HG03460 (cell line): ENCODE results near the gene FMNL2.

Experiments used
- ATAC-seq: cut with Tn5 transposase; IDR thresholded peaks from one replicate; pipeline ENCODE4 v1.9.1; 2021; ENCODE audit not compliant: unreplicated experiment

FMNL2 gene

DNA sequence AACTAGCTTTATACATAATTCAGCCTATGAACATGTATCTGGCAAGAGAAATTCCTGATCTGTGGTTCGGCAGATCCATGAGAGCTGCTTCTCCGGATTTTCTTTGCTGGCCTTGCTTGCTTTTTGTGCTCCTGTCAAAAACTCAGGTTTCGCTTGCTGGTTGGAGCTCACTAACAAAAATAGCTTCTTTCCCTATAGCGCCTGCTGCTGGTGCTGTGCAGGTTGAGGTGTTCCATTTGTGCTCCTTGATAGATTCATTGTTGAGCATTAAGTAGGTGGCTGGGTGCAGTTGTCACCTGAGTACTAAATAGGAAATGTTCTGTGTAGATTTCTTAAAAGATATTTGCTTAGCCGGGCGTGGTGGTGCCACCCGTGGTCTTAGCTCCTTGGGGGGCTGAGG, 234.2 kb downstream of the FMNL2 start:
- no peak for ATAC-seq

DNA sequence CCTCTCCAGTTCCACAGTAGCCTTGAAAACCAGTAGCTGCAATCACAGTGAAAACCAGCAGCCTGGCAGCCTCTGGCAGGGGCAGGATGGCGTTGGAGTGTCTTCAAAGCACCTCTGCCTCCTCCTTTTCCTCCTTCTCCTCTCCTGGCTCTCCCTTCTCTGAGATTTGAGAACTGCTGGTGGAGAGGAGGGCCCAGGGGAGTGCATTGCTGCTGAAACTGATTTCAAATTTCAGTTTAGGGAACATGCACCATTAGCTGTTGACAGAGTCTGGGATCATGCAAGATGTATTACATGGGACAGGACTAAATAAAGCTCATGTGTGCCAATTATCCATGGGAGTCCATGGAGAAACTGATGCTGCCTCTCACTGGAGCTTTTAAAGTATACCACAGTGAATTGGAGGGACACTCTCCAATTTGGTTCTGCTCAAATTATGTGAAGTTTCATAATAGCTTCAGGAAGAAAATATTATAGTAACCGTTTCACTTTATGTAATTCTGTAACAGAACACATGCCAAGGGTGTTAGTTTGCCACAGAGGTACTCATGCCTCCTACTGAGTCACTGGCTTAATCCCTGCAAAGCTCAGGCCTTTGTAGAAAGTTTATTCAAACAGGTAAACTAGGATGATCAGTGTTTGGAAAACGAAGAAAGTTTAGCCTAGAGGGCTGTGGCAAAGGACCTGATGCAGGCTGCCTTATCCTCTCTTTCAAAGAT, 236.2 kb downstream of the FMNL2 start:
- no peak for ATAC-seq

DNA sequence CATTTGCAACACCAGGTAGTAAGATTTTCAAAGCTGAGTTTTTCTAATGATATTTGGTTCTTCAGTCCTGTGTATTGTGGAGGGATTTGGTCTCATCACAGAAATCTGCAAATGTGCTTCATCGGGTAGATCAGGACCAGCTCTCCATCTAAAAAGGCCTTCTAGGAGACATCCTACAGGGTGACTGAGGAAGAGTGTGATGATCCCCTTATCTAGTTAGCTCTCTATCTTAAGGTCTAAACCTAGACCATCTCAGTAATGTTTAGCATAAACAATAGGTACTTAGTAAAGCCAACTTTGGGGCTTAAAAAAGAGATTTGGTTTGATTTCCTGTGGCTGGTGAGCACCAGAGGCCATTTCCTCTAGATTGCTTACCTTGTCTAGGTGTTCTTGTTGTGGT, 237.1 kb downstream of the FMNL2 start:
- ATAC-seq: no peak

DNA sequence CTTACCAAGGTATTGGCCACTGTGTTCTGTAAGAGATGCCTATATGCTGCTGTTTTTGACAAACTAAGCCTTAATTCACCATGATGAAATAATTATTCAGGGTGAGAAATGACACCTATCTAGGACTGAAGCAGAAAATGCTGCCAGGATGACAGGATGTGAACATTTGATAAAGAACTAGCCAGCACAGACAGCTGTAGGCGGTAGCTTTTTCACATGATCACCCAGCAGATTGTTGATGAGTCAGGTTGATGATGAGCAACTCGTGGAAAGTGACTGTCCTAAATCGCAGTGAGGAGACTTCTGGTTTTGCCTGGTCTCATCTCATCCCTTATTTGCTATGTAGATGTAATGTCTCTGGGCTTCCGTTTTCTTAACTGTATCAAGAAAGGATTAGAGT, 238.2 kb downstream of the FMNL2 start:
- ATAC-seq: peak; percentile 88

DNA sequence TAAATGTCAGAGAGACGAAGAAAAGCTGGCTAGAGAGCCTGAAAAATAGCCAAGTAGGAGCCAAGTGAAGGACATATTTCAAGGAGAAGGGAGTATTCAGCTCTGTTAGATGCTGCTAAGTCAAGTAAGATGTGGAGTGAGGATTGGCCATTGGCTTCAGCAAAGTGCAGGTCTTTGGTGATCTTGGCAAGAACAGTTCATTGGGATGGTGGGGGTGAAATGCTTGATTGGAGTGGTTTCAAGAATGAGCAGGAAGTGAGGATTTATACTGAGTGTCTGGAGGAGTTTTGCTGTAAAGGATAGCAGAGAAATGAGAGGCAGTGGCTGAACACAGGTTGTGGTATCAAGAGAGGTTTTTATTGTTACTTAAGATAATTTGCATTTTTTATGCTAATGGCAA, 242.6 kb downstream of the FMNL2 start:
- ATAC-seq: no peak

DNA sequence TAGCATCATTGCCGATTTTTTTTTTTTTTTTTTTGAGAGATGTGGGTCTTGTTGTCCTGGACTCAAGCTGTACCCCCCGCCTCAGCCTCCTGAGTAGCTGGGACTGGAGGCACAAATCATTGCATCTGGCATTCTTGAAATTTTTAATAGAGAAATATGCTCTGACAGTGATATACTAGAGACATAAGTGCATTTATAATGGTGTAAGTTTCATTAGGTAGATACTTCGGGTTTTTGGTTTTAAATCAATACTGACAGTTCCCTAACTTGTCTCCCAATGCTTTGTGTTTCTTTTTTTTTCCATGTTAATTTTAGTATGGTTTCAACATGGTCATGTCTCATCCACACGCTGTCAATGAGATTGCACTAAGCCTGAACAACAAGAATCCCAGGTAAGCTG, 243.6 kb downstream of the FMNL2 start:
- ATAC-seq: no peak

DNA sequence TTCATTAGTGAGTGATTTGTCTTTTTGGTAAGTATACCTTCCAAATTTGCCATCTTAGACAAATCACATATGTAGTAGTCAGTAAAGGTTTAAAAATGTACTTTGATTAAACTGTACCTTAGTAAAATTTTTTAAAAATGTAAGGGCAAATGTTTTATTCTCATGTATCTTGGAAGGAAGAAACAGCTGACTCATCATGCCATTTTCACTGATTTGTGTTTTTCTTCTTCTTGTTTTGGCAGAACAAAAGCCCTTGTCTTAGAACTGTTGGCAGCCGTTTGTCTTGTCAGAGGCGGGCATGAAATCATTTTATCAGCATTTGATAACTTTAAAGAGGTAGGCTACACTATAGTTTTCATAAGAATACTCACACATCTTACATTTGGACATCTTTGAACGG, 245.7 kb downstream of the FMNL2 start:
- ATAC-seq: no peak

DNA sequence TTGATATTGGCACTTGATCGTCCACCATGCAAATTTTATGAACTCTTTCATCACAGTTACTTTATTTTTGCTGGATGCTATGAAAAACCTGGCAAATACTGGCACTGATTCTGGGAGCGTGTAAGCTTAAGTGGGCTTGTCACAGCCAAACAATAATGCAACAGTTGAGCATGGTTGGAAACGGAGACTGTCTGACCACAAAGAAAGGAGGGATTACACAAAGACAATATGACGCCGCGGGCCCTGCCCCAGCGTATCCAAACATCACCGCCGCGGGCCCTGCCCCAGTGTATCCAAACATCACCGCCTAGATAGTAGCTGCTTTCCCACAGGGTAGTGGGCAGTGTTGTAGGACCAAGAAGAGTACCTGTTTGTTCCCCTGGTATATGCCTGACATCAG, 246.4 kb downstream of the FMNL2 start:
- no peak for ATAC-seq

DNA sequence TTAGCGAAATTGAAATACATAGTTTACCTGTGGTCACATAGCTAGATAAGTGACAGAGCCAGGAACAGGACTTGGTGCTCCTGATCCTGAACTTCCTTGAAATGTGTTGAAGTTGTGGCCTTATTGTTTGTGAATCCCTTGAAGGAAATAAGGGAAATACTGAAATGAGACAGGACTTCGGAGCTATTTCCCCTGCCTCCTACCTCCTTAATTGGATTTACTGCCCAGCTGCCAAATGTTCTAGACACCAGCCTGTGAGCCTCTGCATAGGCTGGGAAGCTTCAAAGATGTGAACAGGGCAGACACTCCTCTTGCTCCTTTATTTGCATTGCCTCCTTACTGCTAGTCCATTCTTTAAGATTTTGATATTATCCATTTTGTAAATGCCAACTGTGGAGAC, 247.1 kb downstream of the FMNL2 start:
- no peak for ATAC-seq

DNA sequence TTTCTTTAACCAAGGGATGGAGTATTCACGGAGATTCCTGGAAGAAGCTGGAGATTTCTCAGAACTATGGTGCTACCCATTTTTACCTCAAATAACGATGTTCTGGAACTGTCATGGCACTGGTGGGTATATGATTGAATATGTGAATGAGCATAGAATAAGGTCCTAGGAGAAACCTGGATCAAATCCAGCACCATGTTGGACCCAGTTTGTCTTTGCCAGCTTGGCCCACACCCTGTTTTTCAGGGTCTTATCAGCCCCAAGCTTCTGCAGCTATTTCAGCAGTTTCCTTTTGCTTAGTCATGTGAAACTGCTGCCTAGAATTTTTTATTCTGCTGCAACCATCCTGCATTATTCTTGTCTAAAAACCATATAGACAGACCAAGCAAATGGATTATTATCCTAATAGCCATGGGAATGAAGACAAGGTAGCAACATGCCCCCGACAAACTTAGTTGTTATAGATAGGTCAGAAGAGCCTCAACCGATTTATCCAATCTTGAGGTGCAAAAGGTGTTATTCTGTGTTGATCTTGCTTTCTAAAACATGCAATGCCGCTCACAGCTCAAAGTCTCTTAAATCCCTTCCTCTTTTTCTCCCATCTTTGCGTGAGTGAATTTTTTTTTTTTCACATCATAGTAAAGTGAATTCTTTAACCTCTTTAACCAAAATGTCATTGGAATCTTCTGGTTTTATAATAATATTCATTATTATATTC, 248.7 kb downstream of the FMNL2 start:
- ATAC-seq: no peak

DNA sequence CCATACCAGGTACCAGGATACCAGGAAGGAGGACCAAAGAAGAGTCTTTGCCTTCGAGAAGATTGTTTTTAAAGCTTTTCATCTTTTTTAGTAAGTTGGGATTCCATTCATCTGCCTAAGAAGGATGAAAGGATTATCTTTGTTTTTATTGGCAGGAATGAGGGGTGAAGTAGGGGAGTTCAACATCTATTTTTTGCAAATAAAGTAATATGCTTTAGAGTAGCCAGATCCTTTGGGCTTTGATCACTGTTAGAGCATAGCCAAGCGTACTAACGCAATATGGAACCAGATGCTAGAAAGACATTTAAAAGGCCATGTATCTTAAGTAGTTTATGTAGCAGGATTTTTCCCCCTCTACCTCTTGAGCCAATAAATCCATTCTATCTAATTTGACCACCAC, 249.3 kb downstream of the FMNL2 start:
- ATAC-seq: no peak

DNA sequence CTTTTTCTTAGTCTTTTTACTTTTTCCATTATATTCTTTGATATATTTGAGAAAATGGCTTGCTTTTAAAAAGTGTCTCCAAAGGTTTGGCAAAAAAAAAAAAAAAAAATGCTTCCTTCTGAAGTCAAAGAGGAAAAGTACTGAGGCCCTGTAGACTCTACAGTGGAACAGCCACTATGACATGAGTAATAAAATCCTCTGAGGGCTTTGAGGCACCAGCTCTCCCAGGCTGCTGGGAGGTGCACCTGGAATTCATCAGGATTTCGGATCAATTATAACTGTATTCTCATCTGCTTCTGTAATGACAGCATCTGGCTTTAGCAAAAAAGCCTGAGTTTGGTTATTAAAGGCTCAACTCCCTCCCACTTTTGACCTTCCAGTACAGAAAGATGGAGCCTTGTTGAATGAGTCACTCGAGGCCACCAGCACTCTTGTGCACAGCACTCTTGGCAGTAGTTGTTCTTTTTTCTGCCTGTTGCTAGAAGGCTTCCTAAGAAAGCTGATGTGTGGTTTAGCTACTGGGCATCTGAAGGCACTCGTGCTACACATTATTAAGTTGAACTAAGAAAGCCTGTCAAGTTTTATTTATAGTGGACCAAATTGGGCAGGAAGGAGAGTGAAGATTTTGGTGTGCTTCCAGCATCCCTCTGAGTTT, 251.0 kb downstream of the FMNL2 start:
- no peak for ATAC-seq

DNA sequence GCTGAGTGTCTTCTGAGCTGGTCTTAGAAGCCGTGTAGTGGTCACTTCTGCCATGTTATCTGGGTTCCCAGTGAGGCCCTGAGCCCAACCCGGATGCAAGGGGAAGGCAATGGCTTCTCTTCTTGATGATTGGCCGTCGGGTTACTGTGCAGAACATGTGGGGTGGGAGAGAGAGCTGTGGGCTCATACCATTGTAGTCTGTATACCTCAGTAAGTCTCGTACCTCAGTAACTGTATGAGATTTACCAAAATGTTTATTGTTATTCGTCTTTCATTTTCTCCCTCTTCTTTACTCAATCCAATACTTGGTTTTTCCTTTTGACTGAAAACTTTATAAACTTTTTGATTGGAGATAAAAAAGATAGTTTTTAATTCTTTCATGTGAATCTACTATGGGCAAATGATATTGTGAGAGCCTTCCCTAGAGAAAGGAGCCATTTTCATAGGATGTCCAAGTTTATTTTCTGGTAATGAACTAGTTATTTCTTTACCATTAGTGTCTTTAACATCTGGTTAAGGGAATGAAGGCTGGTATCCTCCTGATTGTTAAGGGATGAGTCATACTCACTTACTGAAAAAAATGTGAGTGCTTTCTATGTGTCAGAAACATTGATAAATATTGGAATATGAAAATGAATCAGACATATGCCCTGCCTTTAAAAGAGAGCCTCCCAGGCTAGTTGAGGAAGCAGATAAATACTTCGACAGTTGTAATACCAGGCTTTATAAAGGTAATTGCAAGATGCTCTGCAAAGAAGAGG, 252.4 kb downstream of the FMNL2 start:
- ATAC-seq: no peak

DNA sequence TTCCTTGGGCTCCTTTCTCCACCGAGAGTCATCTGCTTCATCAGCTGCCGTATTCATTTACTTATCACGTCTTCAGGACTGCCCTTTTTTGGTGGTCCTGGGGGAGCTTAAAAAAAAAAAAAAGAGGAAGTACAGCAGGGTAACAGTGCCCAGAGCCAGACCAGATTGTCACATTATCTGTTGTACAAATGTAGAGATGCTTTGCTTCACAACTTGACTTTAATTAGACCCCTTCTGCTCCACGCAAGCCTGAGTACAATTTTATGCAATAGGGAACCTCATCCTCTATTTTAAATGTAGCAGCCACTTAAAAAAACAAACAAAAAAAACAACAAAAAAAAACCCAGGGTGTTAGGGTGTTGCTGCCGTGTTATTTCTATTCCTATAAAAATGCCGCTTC, 254.0 kb downstream of the FMNL2 start:
- no peak for ATAC-seq

DNA sequence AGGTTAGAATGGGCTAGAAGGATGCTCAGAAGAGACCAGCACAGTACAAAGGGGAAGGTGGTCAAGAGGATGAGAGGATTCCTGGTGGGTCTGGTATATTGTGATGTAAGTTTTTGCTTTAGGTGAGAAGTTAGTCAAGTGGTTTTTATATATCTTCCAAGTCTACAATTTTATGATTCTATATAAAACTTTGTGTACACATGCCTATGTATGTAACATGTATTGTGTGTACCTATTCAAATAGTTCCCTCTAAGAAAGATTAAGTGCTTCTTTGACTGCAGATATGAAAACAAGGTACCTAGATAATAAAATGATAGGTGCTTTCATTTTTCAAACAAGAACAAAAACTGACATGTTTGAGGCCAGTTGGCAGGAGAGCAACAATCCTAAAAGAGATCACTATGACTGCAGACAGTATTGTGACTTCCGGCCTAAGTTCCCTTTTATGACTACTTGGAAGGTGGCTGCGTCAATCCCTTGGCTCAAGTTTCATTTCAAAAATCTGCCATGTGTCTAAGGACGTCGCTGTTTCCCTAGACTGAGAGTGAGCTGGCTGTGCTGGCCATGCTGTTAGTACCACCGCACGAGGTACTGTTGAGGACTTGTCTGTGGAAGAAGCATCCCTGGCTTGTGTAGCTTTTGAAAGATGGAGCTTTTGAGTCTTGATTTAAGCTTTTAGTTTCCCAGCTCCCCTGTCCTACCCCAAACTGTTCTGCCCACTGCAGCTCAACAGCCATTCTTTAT, 259.2 kb downstream of the FMNL2 start:
- ATAC-seq: peak; percentile 67

DNA sequence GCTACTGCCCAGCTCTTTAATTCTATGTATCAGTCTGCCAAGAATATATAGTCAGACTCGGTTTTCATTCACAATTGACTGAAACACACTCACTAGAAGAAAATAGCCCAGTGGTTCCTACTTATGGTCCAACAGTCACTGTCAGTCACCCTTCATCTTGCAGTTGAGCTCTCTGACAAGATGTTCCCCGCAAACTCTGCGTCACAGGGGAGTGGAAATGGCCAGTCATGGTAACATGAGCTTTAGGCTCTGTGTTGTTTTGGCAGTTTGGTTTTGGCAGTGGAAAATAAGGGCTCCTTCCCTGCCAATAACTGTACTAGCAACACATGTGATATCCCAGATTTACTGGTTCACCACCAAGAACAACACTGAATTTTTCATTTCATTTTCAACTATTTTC, 259.8 kb downstream of the FMNL2 start:
- ATAC-seq: no peak

DNA sequence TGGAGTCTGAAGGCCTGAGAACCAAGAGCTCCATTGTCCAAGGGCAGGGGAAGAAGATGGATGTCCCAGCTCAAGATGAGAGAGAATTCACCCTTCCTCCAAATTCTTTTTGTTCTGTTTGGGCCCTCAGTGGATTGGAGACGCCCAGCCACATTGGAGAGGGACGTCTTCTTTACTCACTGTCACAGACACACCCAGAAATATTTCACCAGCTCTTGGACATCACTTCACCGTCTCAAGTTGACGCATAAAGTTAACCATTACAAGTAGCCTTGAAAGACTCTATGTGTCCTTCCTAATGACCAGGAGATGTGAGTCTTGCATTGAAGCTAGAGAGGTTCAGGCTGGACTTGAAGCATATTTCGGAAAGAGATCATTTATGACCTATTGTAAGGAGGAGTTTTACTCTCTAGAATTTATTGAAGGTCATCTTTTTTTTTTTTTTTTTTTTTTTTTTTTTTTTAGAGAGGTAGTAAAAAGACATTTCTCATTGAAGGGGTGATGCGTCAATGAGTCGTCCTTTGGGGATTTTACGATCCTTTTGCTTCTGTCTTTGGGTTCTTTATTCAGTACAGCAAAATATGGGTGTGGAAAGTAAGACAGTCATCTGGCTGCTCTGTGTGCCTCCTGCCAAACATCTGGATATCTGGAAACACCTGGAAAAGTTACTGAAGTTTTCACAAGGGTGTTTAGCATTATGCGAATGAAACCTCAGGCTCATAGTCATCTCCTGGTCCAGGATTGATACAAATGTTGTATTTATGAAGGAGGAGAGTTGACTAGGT, 264.2 kb downstream of the FMNL2 start:
- ATAC-seq: no peak

DNA sequence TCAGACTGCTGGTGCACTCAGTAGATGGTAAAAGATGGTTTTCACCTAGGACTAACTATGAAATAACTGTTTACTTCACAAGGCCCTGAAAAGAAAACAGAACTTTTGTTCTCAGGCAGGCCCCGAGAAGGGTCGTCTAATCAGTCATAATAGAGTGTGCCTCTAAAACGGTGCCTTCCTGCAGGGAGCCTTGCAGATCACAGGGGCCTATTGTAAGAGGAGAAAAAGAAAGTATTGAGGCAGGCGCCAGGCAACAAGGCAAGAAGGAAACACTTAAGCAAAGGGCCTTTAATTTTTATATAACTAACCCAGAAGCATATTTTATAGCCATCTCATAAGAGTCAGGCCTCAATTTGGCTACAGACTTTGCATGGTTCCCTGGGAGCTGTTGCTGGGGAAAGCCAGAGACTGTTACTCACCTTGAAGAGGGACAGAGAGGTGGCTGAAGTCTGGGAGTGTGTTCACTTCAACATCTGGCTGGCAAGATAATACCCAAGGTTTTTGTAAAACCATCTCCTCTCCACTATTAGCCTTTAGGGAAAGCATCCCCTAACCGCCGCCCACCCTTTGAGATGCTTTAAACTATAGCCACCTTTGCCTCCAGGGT, 265.2 kb downstream of the FMNL2 start:
- ATAC-seq: no peak

DNA sequence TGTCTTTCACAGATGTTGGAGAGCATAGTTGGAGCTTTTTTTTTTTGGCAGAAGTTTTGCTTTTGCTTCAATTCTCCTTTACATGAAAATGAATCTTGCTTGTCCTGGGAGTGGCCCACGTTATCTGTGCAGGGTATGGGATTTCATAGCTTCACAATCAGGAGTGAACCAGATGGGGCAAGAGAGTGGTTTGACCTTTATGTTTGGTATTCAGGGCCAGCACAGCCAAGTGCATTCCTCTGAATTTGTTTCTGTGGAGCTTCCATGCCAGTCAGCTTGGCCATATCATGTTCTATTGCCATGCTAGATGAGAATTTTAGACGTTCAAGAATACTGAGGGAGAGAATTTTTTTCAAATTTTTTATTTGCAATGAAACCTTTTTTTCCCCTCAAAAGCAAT, 265.7 kb downstream of the FMNL2 start:
- ATAC-seq: no peak

DNA sequence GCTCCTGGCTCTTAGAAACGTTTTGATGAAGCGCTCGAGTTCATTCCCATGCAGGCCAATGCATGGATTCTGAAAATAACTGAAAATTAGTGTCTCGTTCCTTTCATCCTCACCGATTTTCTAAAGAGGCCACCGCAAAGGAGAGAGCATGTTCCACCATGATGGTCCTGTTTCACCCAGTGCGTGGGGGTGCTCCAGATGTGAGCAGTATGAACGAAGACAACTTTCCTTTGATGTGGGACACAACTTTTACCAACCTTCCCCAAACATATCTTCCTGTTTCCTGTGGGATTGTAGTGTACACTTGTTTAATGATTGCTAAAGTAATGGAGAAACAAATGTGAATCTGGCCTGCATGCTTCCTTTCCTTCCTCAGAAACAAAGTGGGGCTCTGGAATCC, 267.8 kb downstream of the FMNL2 start:
- no peak for ATAC-seq
